Measurements from ENCODE around the gene ADGRV1.
"Not testable (repeated sequence)": the region's sequence is repeated elsewhere in the genome, so short reads cannot be mapped to it uniquely, and the experiment has no call there.

The ADGRV1 gene

DNA sequence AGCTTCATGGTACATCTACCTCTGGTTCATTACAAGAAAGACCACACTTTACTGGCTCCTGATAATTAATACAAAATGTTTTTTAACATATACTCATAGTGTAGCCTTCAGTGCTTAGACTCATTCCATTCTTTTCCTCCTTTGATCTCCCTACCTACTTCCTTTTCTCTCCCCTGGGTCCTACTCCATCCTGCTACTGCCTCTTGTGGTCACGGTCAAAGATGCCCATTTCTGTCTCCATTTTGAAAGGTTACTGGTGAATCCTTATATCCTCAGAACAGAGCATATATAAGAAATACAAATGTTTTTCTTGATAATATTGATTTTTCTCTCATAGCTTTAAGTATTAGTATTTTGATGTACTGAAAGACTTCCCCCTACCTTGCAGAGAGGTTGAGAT is 448.7 kb downstream of the ADGRV1 start:
- Histone ChIP-seq H3K36me3 (ENCODE audit: insufficient read depth, insufficient read length, low read length) (no peaks in the 10 kb centered on the region), H3K9me3 (ENCODE audit: insufficient read depth, low read length) (no peaks in the 10 kb centered on the region), H3K4me1 (ENCODE audit: insufficient read depth, insufficient read length) (no peaks in the 10 kb centered on the region), H3K27me3 (ENCODE audit: insufficient read depth, insufficient read length) (no peaks in the 10 kb centered on the region), H3K4me3 (ENCODE audit: insufficient read length, low read depth) (no peak overlapping the region), H3K9ac (ENCODE audit: insufficient read length, low read depth) (no peak overlapping the region)
- TF ChIP-seq SUZ12 (IDR thresholded peaks at IDR 0.05; ENCODE audit: extremely low read depth, insufficient read depth, insufficient read length): no peak
- TF ChIP-seq YY1 (IDR thresholded peaks at IDR 0.05; ENCODE audit: insufficient read depth, insufficient read length): no peak
- no peak for TF ChIP-seq ZNF274 (IDR thresholded peaks at IDR 0.05; ENCODE audit: low read depth, low read length)
- DNase-seq (ENCODE audit: low read depth, low spot score): no peak

DNA sequence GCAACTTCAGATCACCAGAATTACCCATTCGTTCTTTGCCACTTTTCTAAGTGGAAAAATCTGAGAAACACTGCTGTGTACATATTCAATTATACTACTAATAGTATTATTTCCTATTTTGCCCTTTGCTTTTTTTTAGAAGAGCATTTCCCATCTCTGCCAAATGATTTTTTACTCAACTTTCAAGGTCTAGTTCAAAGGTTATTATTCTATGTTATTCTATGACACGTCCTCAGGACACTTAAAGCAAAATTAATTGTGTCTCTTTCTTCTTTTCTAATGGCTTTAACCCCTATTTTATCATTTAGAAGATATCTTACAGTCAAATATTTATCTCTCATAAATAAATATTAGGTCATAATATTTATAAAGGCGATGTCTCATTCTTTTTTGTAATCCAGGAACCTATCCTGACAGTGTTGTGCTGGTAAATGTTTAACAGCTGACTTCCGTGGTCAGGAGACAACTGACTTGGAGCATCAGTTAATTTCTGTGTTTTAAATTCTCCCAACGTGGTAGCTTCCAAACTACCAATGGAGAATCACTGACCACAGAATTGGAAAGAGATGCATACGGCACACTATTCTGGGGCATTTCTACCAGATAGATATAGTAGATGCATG is 449.3 kb downstream of the ADGRV1 start:
- Histone ChIP-seq H3K4me1 (ENCODE audit: insufficient read depth, insufficient read length) (no peaks in the 10 kb centered on the region), H3K9ac (ENCODE audit: insufficient read length, low read depth) (no peak overlapping the region), H3K9me3 (ENCODE audit: insufficient read depth, low read length) (no peaks in the 10 kb centered on the region), H3K36me3 (ENCODE audit: insufficient read depth, insufficient read length, low read length) (no peaks in the 10 kb centered on the region), H3K27me3 (ENCODE audit: insufficient read depth, insufficient read length) (no peaks in the 10 kb centered on the region), H3K4me3 (ENCODE audit: insufficient read length, low read depth) (no peak overlapping the region)
- DNase-seq (ENCODE audit: low read depth, low spot score): no peak
- TF ChIP-seq SUZ12 (IDR thresholded peaks at IDR 0.05; ENCODE audit: extremely low read depth, insufficient read depth, insufficient read length): no peak
- TF ChIP-seq YY1 (IDR thresholded peaks at IDR 0.05; ENCODE audit: insufficient read depth, insufficient read length): no peak
- TF ChIP-seq ZNF274 (IDR thresholded peaks at IDR 0.05; ENCODE audit: low read depth, low read length): no peak

DNA sequence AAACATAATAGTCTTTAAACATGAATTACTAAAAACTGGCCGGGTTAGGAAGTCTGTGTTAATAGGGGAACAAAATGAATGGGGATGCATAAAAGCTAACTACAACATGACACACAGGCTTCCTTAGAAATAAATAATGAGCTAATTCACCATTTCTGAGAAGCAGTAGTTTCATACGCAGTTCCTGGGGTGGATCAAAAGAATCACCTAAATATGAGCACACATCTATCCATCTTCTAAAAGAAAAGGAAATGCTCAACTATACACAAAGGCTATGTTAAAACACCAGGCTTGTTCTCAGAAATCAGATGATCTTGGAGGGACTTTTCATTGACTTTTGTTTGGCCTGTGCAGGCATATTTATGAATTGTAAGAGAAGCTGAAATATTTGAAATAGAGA is 451.5 kb downstream of the ADGRV1 start:
- H3K9me3 ChIP-seq (ENCODE audit: insufficient read depth, low read length): no peaks in the 10 kb centered on the region
- no peak for TF ChIP-seq SUZ12 (IDR thresholded peaks at IDR 0.05; ENCODE audit: extremely low read depth, insufficient read depth, insufficient read length)
- TF ChIP-seq ZNF274 (IDR thresholded peaks at IDR 0.05; ENCODE audit: low read depth, low read length): no peak
- no peak for TF ChIP-seq YY1 (IDR thresholded peaks at IDR 0.05; ENCODE audit: insufficient read depth, insufficient read length)
- no peak overlapping the region for H3K9ac ChIP-seq (ENCODE audit: insufficient read length, low read depth)
- no peaks in the 10 kb centered on the region for H3K4me1 ChIP-seq (ENCODE audit: insufficient read depth, insufficient read length)
- H3K27me3 ChIP-seq (ENCODE audit: insufficient read depth, insufficient read length): no peaks in the 10 kb centered on the region
- H3K36me3 ChIP-seq (ENCODE audit: insufficient read depth, insufficient read length, low read length): no peaks in the 10 kb centered on the region
- no peak for DNase-seq (ENCODE audit: low read depth, low spot score)
- H3K4me3 ChIP-seq (ENCODE audit: insufficient read length, low read depth): no peak overlapping the region

DNA sequence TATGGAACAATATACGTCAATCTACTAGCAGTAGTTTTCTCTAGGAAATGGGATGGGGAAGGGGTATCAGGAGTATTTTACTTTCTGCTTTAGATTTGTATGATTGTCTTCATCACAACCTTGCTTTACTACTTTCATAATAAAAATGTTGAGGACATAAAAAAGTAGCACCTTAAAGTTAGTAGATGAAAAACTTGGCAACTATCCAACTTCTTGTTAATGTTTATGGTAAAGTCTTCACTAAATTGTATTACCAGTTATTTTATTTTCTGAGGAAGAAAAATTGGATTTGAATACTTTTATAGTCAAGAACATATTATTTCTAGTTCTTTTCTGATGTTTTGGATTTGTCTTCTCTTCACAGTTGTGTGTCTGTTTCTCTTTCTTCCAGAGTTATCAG is 452.4 kb downstream of the ADGRV1 start:
- no peak overlapping the region for H3K4me3 ChIP-seq (ENCODE audit: insufficient read length, low read depth)
- DNase-seq (ENCODE audit: low read depth, low spot score): no peak
- no peaks in the 10 kb centered on the region for H3K27me3 ChIP-seq (ENCODE audit: insufficient read depth, insufficient read length)
- H3K36me3 ChIP-seq (ENCODE audit: insufficient read depth, insufficient read length, low read length): no peaks in the 10 kb centered on the region
- H3K9me3 ChIP-seq (ENCODE audit: insufficient read depth, low read length): no peaks in the 10 kb centered on the region
- H3K9ac ChIP-seq (ENCODE audit: insufficient read length, low read depth): no peak overlapping the region
- TF ChIP-seq YY1 (IDR thresholded peaks at IDR 0.05; ENCODE audit: insufficient read depth, insufficient read length) (no peak), SUZ12 (IDR thresholded peaks at IDR 0.05; ENCODE audit: extremely low read depth, insufficient read depth, insufficient read length) (no peak), ZNF274 (IDR thresholded peaks at IDR 0.05; ENCODE audit: low read depth, low read length) (no peak)
- H3K4me1 ChIP-seq (ENCODE audit: insufficient read depth, insufficient read length): no peaks in the 10 kb centered on the region

DNA sequence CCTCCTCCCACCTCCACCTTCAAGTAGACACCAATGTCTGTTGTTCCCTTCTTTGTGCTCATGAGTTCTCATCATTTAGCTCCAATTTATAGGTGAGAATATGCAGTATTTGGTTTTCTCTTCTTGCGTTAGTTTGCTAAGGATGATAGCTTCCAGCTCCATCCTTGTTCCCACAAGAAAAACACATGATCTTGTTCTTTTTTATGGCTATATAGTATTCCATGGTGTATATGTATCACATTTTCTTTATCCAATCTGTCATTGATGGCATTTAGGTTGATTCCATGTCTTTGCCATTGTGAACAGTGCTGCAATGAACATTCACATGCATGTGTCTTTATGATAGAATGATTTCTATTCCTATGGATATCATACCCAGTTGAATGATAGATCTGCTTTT is 454.3 kb downstream of the ADGRV1 start:
- DNase-seq (ENCODE audit: low read depth, low spot score); H3K4me1 ChIP-seq (ENCODE audit: insufficient read depth, insufficient read length); H3K36me3 ChIP-seq (ENCODE audit: insufficient read depth, insufficient read length, low read length); H3K9me3 ChIP-seq (ENCODE audit: insufficient read depth, low read length); H3K4me3 ChIP-seq (ENCODE audit: insufficient read length, low read depth); H3K9ac ChIP-seq (ENCODE audit: insufficient read length, low read depth); H3K27me3 ChIP-seq (ENCODE audit: insufficient read depth, insufficient read length): not testable (repeated sequence)

DNA sequence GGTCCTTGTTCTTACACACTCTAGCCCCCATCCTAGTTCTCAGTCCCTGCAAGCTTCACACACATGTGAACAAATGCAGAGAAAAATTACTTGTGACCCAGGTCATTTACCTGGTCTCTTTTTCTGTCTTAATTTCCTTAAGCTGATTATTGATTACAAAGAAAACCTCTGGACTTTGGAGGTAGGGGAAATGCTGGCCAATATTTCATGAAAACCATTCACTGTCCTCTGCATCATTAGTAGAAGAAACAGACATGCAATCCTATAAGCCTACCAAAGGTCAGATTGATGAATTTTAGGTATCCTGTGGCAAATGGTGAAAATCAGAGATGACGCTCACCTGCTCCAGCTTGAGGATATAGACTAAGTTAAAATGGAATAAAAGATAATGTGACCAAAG is 457.7 kb downstream of the ADGRV1 start:
- Histone ChIP-seq H3K4me3 (ENCODE audit: insufficient read length, low read depth) (no peak overlapping the region), H3K9ac (ENCODE audit: insufficient read length, low read depth) (no peak overlapping the region), H3K36me3 (ENCODE audit: insufficient read depth, insufficient read length, low read length) (no peaks in the 10 kb centered on the region), H3K4me1 (ENCODE audit: insufficient read depth, insufficient read length) (no peaks in the 10 kb centered on the region), H3K27me3 (ENCODE audit: insufficient read depth, insufficient read length) (no peaks in the 10 kb centered on the region), H3K9me3 (ENCODE audit: insufficient read depth, low read length) (no peaks in the 10 kb centered on the region)
- TF ChIP-seq ZNF274 (IDR thresholded peaks at IDR 0.05; ENCODE audit: low read depth, low read length): no peak
- no peak for TF ChIP-seq YY1 (IDR thresholded peaks at IDR 0.05; ENCODE audit: insufficient read depth, insufficient read length)
- no peak for TF ChIP-seq SUZ12 (IDR thresholded peaks at IDR 0.05; ENCODE audit: extremely low read depth, insufficient read depth, insufficient read length)
- DNase-seq (ENCODE audit: low read depth, low spot score): no peak

DNA sequence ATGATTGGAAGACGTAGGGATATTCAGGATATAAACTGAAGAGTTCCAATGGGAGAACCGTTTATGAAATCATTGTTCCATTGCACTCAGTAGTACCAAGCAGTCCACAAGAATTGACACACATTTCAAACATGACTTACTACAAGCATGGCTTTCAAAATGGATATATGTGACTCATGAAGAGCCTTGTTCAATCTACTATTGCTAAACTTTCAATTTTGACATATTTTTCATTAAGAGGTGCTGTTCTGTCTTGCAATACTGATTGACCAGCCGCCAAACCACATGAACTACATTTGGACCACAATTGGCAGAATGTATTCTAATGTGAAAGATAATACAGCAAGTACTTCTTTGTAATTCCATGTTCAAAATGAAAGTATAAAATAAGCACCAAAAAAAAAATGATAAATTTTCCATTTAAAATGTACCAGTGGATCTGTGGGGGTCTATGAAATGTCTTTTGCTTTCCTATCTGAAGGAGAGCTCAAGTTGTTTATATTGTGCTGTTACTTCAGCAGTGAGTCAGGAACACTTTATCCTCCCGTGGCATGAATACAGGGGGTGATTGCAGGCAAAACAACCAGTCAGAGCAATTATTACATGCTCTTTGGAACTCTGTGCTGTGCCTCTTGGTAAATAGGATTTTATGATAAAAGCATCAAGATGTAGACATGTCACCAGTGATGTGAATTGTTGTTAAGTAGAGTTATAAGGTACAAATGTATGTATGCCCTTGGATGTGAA is 458.5 kb downstream of the ADGRV1 start:
- no peak for DNase-seq (ENCODE audit: low read depth, low spot score)
- no peak for TF ChIP-seq SUZ12 (IDR thresholded peaks at IDR 0.05; ENCODE audit: extremely low read depth, insufficient read depth, insufficient read length)
- no peak for TF ChIP-seq YY1 (IDR thresholded peaks at IDR 0.05; ENCODE audit: insufficient read depth, insufficient read length)
- no peak for TF ChIP-seq ZNF274 (IDR thresholded peaks at IDR 0.05; ENCODE audit: low read depth, low read length)
- Histone ChIP-seq H3K4me3 (ENCODE audit: insufficient read length, low read depth) (no peak overlapping the region), H3K27me3 (ENCODE audit: insufficient read depth, insufficient read length) (no peaks in the 10 kb centered on the region), H3K9ac (ENCODE audit: insufficient read length, low read depth) (no peak overlapping the region), H3K4me1 (ENCODE audit: insufficient read depth, insufficient read length) (no peaks in the 10 kb centered on the region), H3K9me3 (ENCODE audit: insufficient read depth, low read length) (no peaks in the 10 kb centered on the region), H3K36me3 (ENCODE audit: insufficient read depth, insufficient read length, low read length) (no peaks in the 10 kb centered on the region)
